Inflammatory macrophage treated with lipopolysaccharide for 1 hour (primary cell): ENCODE results near the gene SLAMF9.

ENCODE experiments used
- DNase-seq, 2 donors: peaks; one replicate each; pipeline ENCODE4 v3.0.0-alpha.2; 2020 to 2022

The SLAMF9 gene

GRCh38 chr1:159932296-159933285, 21.4 kb downstream of the SLAMF9 start:
- no peak for DNase-seq

GRCh38 chr1:159931795-159932173, 22.3 kb downstream of the SLAMF9 start:
- DNase-seq, result no peak

- DNase-seq, result no peak
Observed at GRCh38 chr1:159931101-159931794, 22.8 kb downstream of the SLAMF9 start.

GRCh38 chr1:159930634-159931033, 23.4 kb downstream of the SLAMF9 start:
- DNase-seq, result no peak

- DNase-seq, result no peak
Observed at GRCh38 chr1:159930216-159930615, 23.8 kb downstream of the SLAMF9 start.

DNA sequence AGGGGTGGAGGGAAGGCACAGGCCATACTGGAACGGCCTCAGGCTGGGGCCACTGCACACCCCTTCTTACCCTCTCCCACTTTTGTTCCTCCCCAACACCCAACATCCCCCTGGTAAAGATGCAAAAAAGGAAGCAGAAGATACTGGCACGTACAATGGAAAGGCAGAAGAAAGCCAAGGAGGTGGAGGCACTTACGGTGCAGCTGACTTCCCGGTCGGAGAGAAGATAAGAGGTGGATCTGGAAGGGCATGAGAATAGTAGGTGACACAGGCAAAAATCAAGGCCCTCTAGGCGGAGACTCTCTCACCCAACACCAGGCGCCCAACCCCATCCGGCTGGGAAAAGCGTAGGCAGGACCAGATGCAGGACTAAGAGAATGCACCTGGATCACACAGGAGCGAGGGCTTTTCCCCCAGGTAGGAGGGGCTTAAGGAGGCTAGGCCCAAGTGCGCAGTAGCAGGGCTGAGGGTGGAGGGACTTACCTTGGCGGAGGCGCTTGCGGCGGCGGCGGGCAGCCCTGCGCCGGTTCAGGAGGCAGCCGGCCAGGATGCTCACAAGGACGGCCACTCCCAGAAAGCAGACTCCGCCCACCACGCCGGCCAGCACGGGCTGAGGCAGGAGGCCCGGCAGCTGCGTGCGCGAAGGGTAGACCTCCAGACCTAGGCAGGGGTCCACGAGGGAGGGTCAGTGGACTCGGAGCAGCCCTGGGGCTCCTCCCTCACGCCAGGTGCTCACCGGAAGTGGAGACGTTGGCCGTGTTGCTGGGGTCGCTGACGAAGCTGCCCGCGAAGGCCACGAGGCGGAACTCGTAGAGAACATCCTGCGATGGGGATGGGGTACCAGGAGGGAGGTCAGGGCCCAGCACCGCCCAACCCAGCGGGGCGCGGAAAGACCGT, 24.6 kb downstream of the SLAMF9 start:
- no peak for DNase-seq

- no peak for DNase-seq
Observed at GRCh38 chr1:159928491-159929050, 25.5 kb downstream of the SLAMF9 start.

GRCh38 chr1:159927849-159928431, 26.1 kb downstream of the SLAMF9 start:
- DNase-seq, result peak in 1 of 2 donors; percentile 25

GRCh38 chr1:159927211-159927848, 26.7 kb downstream of the SLAMF9 start:
- DNase-seq, result no peak

GRCh38 chr1:159925719-159926078, 28.3 kb downstream of the SLAMF9 start:
- peak in 1 of 2 donors; percentile 20 for DNase-seq

- peak; percentile 88 to 92 for DNase-seq
Observed at GRCh38 chr1:159924791-159925718, 29.0 kb downstream of the SLAMF9 start, which contains the start of gene TAGLN2. TAGLN2 (minus strand) TSS chr1:159925507; CDS start chr1:159920509, 4,998 bp downstream.

DNA sequence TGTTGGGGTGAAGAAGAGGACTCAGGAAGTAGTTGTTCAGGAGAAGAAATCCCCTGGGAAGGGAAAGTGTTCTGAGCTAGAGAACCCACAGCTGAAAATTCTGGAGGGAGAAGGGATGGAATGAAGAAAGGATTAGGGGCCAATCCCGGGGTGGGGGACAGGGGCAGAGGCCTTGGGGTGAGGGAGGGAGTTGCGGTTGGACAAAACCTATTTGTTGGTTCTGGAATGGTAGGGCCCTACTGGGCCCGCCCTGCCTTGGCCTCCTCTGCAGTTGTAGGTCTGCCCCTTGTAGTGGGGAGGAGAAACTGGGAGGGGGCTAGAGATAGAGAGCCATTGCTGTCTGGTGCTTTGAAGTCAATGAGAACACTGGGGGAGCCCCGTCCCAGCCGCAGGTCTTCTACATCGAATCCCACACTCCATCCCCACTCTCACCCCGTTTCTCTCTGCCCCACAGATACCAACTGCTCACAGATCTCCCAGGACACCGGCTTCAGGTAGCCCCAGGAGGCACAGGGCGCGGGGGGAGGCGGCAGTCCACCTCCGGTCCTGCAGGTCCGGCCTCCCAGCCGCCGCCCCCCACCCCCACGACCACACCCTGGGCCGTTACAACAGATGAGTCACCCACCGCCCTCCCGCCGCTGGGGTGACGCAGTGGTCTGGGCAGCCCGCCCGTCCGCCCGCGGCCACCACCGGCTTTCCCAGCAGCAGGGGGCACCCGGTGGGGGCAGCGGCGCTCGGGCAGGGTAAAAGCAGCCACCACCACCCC, 29.8 kb downstream of the SLAMF9 start:
- DNase-seq, result peak; percentile 82 to 84

DNA sequence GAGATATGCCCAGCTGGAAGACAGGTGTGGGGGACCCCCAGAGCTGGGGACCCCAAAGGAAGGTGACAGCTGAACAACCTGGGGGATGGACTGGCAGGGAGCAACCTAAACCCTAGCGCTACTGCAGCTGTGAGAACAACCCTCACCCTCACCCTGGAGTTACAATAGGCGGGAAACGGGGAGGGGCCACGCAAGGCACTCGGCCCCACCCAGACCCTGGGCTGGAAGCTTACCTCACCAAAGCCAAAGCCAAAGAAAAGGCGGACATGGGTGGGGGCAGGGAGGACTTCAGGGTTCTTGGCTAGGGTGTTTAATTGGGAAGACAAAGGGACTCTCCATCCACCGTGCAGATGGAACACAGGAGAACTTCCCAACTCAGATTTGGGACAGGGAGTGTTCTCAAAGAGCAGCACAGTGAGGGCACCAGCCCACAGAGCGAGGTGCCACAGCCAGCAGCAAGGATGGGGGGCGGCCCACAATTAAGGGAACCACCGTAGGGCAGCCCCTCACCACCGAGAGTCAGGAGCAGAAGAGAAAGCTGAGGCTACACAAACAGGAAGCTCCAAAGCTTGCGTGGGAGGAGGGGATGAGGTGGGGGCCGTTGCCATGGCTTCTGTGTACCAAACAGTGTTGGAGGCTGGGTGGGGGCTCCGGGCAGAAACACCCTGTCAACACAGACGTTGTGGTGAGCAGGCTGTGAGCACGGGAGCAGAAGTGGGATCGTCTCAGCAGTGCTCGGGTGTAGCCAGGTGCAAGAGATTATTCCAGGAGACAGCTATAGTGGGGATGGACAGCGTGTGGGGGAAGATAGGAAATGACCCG, 30.6 kb downstream of the SLAMF9 start:
- peak; percentile 93 to 95 for DNase-seq

DNA sequence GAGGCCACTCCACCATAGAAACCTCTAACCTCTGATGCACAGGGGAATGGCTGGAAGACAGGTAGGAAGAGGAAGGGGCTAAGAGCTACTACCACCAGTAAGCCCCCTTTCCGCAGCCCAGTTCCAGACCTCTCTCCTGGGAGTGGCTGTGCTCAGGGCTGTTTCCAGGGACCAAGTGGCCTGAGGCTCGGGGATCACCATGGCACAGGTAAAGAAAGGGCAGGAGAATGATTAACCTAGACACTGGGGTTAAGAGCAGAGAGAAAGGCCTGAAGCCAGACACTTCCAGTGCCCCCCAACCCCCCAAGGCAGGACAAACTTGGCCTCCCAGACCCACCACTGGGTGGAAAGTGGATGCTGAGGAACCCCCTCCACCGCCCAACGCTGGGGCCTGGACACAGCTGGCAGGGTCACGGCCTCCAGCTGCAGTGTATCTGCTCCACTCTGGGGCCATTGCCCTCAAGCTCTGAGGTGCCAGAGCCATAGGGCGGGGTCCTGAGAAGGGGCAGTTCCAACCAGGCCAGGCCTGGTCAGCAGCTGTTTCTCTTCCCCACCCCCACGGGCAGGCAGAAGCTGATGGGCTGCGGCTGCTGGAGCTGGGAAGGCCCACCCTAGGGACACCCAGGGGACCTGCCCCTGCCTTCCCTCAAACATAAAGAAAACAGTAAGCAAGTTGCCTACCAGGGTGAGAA, 31.4 kb downstream of the SLAMF9 start:
- no peak for DNase-seq

- DNase-seq, result peak in 1 of 2 donors; percentile 48
Observed at GRCh38 chr1:159921700-159922504, 32.1 kb downstream of the SLAMF9 start.

GRCh38 chr1:159921251-159921650, 32.8 kb downstream of the SLAMF9 start:
- peak in 1 of 2 donors; percentile 60 for DNase-seq

DNA sequence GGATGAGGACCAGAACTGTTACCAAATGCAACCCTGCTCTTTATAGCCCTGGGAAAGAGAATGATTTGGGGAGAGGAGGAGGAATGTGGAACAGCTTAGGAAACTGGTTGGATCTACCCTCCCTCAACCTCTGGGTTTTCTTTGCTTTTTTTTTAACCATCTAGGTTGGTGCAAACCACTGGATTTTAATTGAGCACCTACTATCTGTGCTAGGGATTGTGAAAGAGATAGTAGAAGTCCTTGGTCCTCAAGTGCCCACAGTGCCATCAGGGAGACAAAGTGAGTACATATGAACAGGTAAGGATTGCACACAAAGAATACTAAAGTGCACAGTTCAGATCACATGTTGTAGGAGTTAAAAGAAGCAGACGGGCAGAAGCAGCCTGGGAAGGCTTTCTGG, 33.4 kb downstream of the SLAMF9 start:
- DNase-seq, result no peak
